Liver (tissue), 9 donors: ENCODE results near the gene AOPEP. TPM values are rescaled to one million over a fixed set of nuclear protein-coding genes. Genes with fewer than 3 reads are reported as not detected.

Experiments used
- DNase-seq: peaks from one replicate; pipeline ENCODE4 v3.0.0-alpha.2; 2017; ENCODE audit warnings: low spot score
- H3K27ac ChIP-seq, 2 donors: one replicate each; pipeline ENCODE4 v1.7.0; 2013; ENCODE audit warnings: inconsistent platforms in 2 of 2, low read length in 2 of 2, control low read depth in 1 of 2, low read depth in 1 of 2, mild to moderate bottlenecking in 1 of 2
- H3K27me3 ChIP-seq, 4 donors: one replicate each; pipeline versions ENCODE4 v1.6.1 to v1.7.0; 2013; ENCODE audit warnings: low read length in 3 of 4, inconsistent platforms in 1 of 4, mild to moderate bottlenecking in 1 of 4, moderate library complexity in 1 of 4; ENCODE audit not compliant: control insufficient read depth in 4 of 4, insufficient read depth in 4 of 4
- H3K36me3 ChIP-seq, 4 donors: one replicate each; pipeline versions ENCODE4 v1.6.1 to v1.7.0; 2013; ENCODE audit warnings: low read length in 3 of 4, mild to moderate bottlenecking in 3 of 4, low read depth in 1 of 4, moderate library complexity in 1 of 4; ENCODE audit not compliant: control insufficient read depth in 4 of 4, insufficient read depth in 3 of 4
- H3K4me1 ChIP-seq, 4 donors: one replicate each; pipeline versions ENCODE4 v1.6.1 to v1.7.0; 2013; ENCODE audit warnings: low read length in 3 of 4, mild to moderate bottlenecking in 3 of 4, moderate library complexity in 1 of 4; ENCODE audit not compliant: control insufficient read depth in 4 of 4, insufficient read depth in 4 of 4
- H3K4me3 ChIP-seq, 3 donors: one replicate each; pipeline versions ENCODE4 v1.6.1 to v1.7.0; 2013; ENCODE audit warnings: low read length in 3 of 3, control low read depth in 1 of 3, low read depth in 1 of 3, mild to moderate bottlenecking in 1 of 3
- H3K9ac ChIP-seq, 2 donors: one replicate each; pipeline ENCODE4 v1.7.0; 2013; ENCODE audit warnings: low read length in 2 of 2, mild to moderate bottlenecking in 2 of 2, moderate library complexity in 2 of 2, control low read depth in 1 of 2, low read depth in 1 of 2
- H3K9me3 ChIP-seq, 4 donors: one replicate each; pipeline versions ENCODE4 v1.6.1 to v1.7.0; 2013; ENCODE audit warnings: low read length in 3 of 4; ENCODE audit not compliant: control insufficient read depth in 4 of 4
- CTCF ChIP-seq: fragments of 150-350 bp; IDR thresholded peaks from 2 replicates; pipeline ENCODE4 v1.5.1; 2017; ENCODE audit warnings: improper control_type of control experiment, low read depth, low read length; ENCODE audit not compliant: missing input control
- FOXA1 ChIP-seq: IDR thresholded peaks from 2 replicates; pipeline ENCODE4 v1.6.1; 2016; ENCODE audit warnings: antibody characterized with exemption
- FOXA2 ChIP-seq: IDR thresholded peaks from 2 replicates; pipeline ENCODE4 v1.6.1; 2016; ENCODE audit warnings: antibody characterized with exemption
- GABPA ChIP-seq, 2 donors: IDR thresholded peaks in 1 of 2; conservative IDR thresholded peaks in 1 of 2; 2 replicates each; pipeline ENCODE4 v1.6.1; 2016; ENCODE audit warnings: antibody characterized with exemption in 2 of 2, mild to moderate bottlenecking in 1 of 2, moderate library complexity in 1 of 2
- HNF4G ChIP-seq: IDR thresholded peaks from 2 replicates; pipeline ENCODE4 v1.6.1; 2016; ENCODE audit warnings: antibody characterized with exemption
- JUND ChIP-seq, 2 donors: IDR thresholded peaks; 2 replicates each; pipeline ENCODE4 v1.6.1; 2016; ENCODE audit warnings: antibody characterized with exemption in 2 of 2
- MAX ChIP-seq: IDR thresholded peaks from 2 replicates; pipeline ENCODE4 v1.6.1; 2016; ENCODE audit warnings: antibody characterized with exemption
- NR2F2 ChIP-seq: IDR thresholded peaks from 2 replicates; pipeline ENCODE4 v1.6.1; 2016; ENCODE audit warnings: antibody characterized with exemption
- RAD21 ChIP-seq, 2 donors: IDR thresholded peaks; 2 replicates each; pipeline ENCODE4 v1.6.1; 2016; ENCODE audit warnings: antibody characterized with exemption in 2 of 2, mild to moderate bottlenecking in 2 of 2
- WGBS: extraction: QIAGEN DNeasy Blood & Tissue Kit; methylation state at CpG from one replicate; pipeline ENCODE4 v1.1.7; 2013; 5-methylcytosine and 5-hydroxymethylcytosine counted together
- polyA plus RNA-seq, 2 donors: library from polyadenylated mRNA; stranded (reverse) in 1 of 2; unstranded in 1 of 2; fragments of 200-250 nt in 1 of 2; fragments of >200 nt in 1 of 2; fragmentation: Nextera tagmentation in 1 of 2; extraction: Ambion mirVana in 1 of 2; gene quantifications; one replicate each; pipeline versions ENCODE4 v1.2.1 to v1.2.3, GENCODE V29; 2013 to 2015
- total RNA-seq, 2 donors: library from RNA; depleted of rRNA; stranded (reverse); fragments of >200 nt; gene quantifications; one replicate each; pipeline ENCODE4 v1.2.3, GENCODE V29; 2014
- TF ChIP-seq, protein P1 (sequence below): IDR thresholded peaks from 2 replicates; pipeline ENCODE4 v1.6.1; 2016; ENCODE audit warnings: antibody characterized with exemption, mild to moderate bottlenecking
- TF ChIP-seq, protein P2 (sequence below): IDR thresholded peaks from 2 replicates; pipeline ENCODE4 v1.6.1; 2016; ENCODE audit warnings: antibody characterized with exemption
- donor health status: healthy.
- donor health status: healthy.
- donor health status: healthy.
- donor health status: healthy.
- donor health status: healthy.

The AOPEP gene
- total and polyA plus RNA-seq, 4 donors, result 22.2 to 77.1 (median 34.8) TPM

GRCh38 chr9:95125652-95126051 is 399.2 kb downstream of the AOPEP start (continued):
- TF ChIP-seq, protein P1, sequence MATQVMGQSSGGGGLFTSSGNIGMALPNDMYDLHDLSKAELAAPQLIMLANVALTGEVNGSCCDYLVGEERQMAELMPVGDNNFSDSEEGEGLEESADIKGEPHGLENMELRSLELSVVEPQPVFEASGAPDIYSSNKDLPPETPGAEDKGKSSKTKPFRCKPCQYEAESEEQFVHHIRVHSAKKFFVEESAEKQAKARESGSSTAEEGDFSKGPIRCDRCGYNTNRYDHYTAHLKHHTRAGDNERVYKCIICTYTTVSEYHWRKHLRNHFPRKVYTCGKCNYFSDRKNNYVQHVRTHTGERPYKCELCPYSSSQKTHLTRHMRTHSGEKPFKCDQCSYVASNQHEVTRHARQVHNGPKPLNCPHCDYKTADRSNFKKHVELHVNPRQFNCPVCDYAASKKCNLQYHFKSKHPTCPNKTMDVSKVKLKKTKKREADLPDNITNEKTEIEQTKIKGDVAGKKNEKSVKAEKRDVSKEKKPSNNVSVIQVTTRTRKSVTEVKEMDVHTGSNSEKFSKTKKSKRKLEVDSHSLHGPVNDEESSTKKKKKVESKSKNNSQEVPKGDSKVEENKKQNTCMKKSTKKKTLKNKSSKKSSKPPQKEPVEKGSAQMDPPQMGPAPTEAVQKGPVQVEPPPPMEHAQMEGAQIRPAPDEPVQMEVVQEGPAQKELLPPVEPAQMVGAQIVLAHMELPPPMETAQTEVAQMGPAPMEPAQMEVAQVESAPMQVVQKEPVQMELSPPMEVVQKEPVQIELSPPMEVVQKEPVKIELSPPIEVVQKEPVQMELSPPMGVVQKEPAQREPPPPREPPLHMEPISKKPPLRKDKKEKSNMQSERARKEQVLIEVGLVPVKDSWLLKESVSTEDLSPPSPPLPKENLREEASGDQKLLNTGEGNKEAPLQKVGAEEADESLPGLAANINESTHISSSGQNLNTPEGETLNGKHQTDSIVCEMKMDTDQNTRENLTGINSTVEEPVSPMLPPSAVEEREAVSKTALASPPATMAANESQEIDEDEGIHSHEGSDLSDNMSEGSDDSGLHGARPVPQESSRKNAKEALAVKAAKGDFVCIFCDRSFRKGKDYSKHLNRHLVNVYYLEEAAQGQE, result no peak
- no peak for TF ChIP-seq FOXA2

DNA sequence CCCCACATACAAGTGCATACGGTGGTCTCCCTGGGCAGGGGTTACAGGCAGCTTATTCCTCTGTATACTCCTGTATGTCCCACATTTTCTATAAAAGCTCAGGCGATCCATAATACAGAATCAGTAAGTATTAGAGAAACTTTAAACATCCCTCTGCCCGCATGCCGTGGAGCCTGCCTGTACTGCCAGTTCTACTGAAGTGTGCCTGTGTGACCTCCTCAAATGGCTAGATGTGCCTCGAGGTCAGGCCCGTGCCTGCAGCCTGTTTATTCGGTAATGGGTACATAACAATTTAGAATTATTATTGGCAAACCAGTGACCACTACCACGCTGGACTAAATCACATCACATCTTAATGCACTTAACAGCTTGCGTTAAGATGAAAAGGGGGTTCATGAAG is 400.2 kb downstream of the AOPEP start:
- Histone ChIP-seq H3K27ac (no peak overlapping the region), H3K4me1 (peaks cover 0 to 31% (median 20%) of the 10 kb centered on the region in 4 donors), H3K4me3 (no peak overlapping the region), H3K36me3 (peaks cover 4 to 31% (median 20%) of the 10 kb centered on the region in 4 donors), H3K9ac (no peak overlapping the region), H3K9me3 (no peaks in the 10 kb centered on the region), H3K27me3 (no peaks in the 10 kb centered on the region)
- no peak for TF ChIP-seq MAX
- no peak for DNase-seq
- 91% methylated on average over 9 of the region's 9 CpGs for WGBS

GRCh38 chr9:95127249-95128176 is 401.0 kb downstream of the AOPEP start:
- H3K9ac ChIP-seq, result no peak overlapping the region
- H3K4me1 ChIP-seq, result peaks cover 0 to 38% (median 25%) of the 10 kb centered on the region in 4 donors
- H3K4me3 ChIP-seq, result peak overlapping the region in 1 of 3 donors; percentile 18
- H3K36me3 ChIP-seq, result peaks cover 4 to 27% (median 17%) of the 10 kb centered on the region in 4 donors
- 32% methylated on average over 35 of the region's 35 CpGs for WGBS
- peak; percentile 77 for DNase-seq
- no peak for TF ChIP-seq NR2F2
- TF ChIP-seq CTCF, result peak; percentile 93
- TF ChIP-seq, protein P2, sequence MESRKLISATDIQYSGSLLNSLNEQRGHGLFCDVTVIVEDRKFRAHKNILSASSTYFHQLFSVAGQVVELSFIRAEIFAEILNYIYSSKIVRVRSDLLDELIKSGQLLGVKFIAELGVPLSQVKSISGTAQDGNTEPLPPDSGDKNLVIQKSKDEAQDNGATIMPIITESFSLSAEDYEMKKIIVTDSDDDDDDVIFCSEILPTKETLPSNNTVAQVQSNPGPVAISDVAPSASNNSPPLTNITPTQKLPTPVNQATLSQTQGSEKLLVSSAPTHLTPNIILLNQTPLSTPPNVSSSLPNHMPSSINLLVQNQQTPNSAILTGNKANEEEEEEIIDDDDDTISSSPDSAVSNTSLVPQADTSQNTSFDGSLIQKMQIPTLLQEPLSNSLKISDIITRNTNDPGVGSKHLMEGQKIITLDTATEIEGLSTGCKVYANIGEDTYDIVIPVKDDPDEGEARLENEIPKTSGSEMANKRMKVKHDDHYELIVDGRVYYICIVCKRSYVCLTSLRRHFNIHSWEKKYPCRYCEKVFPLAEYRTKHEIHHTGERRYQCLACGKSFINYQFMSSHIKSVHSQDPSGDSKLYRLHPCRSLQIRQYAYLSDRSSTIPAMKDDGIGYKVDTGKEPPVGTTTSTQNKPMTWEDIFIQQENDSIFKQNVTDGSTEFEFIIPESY, result no peak
- TF ChIP-seq JUND (IDR thresholded peaks at IDR 0.05), result no peak
- TF ChIP-seq HNF4G, result no peak
- TF ChIP-seq RAD21 (IDR thresholded peaks at IDR 0.05), result peak; percentile 88 to 91
- TF ChIP-seq FOXA1, result no peak
- TF ChIP-seq GABPA (IDR thresholded peaks at IDR 0.05 in 1 of 2, conservative IDR thresholded peaks at IDR 0.05 in 1 of 2), result no peak
- H3K9me3 ChIP-seq, result no peaks in the 10 kb centered on the region
- no peak overlapping the region for H3K27ac ChIP-seq
- H3K27me3 ChIP-seq, result no peaks in the 10 kb centered on the region
